K562 (cell line): ENCODE data around the gene CFAP126. TPM values are rescaled to one million over a fixed set of nuclear protein-coding genes. Genes with fewer than 3 reads are reported as not detected.

Experiments
- BCL6 ChIP-seq: fragments of 250-450 bp; sonication (Bioruptor Pico); IDR thresholded peaks from 2 replicates; pipeline ENCODE4 v1.4.0; 2020
- BCLAF1 ChIP-seq, 2 experiments: fragments of 450-650 bp in 1 of 2; IDR thresholded peaks; 2 replicates each; pipeline ENCODE4 v1.6.1; 2011 to 2017; ENCODE audit warnings: low read depth in 2 of 2, antibody characterized with exemption in 1 of 2, borderline replicate concordance in 1 of 2, low read length in 1 of 2, mild to moderate bottlenecking in 1 of 2, mixed read lengths in 1 of 2; ENCODE audit not compliant: control insufficient read depth in 1 of 2
- BRD9 ChIP-seq: fragments of 450-650 bp; IDR thresholded peaks from 2 replicates; pipeline ENCODE4 v1.6.1; 2018; ENCODE audit warnings: low read depth; ENCODE audit not compliant: partially characterized antibody
- CGGBP1 ChIP-seq: fragments of 250-450 bp; sonication (Bioruptor Pico); IDR thresholded peaks from 2 replicates; pipeline ENCODE4 v1.9.0; 2021; ENCODE audit warnings: mild to moderate bottlenecking
- HDAC3 ChIP-seq: fragments of 450-650 bp; IDR thresholded peaks from 2 replicates; pipeline ENCODE4 v1.6.1; 2018; ENCODE audit warnings: borderline replicate concordance, mild to moderate bottlenecking, moderate library complexity; ENCODE audit not compliant: partially characterized antibody
- HDAC6 ChIP-seq: IDR thresholded peaks from 2 replicates; pipeline ENCODE4 v1.6.1; 2012; ENCODE audit warnings: low read depth, mild to moderate bottlenecking, control low read depth, inconsistent platforms, low read length, moderate library complexity
- HDAC8 ChIP-seq: fragments of 450-650 bp; IDR thresholded peaks from 2 replicates; pipeline ENCODE4 v1.6.1; 2016; ENCODE audit warnings: mild to moderate bottlenecking, missing genetic modification characterization, moderate library complexity, missing compliant biosample characterization
- HIVEP1 ChIP-seq: fragments of 250-450 bp; sonication (Bioruptor Pico); IDR thresholded peaks from 2 replicates; pipeline ENCODE4 v1.4.0; 2020; ENCODE audit warnings: mild to moderate bottlenecking
- PATZ1 ChIP-seq: fragments of 250-450 bp; sonication (Bioruptor Pico); IDR thresholded peaks from 2 replicates; pipeline ENCODE4 v1.5.0; 2020; ENCODE audit warnings: mild to moderate bottlenecking, borderline replicate concordance
- PCBP1 ChIP-seq: fragments of 200-400 bp; formaldehyde crosslinking; IDR thresholded peaks from 2 replicates; pipeline ENCODE4 v1.6.1; 2018; ENCODE audit warnings: mild to moderate bottlenecking, low read depth, low read length; ENCODE audit not compliant: poor library complexity, severe bottlenecking
- TBP ChIP-seq: optimal IDR thresholded peaks from 2 replicates; pipeline ENCODE3; 2011; ENCODE audit warnings: low read depth, low read length, improper control_type of control experiment
- THRB ChIP-seq: fragments of 450-650 bp; formaldehyde crosslinking; conservative IDR thresholded peaks from 2 replicates; pipeline ENCODE4 v1.4.0; 2022; ENCODE audit warnings: mild to moderate bottlenecking, missing genetic modification characterization
- ZNF174 ChIP-seq: fragments of 250-450 bp; sonication (Bioruptor Pico); IDR thresholded peaks from 2 replicates; pipeline ENCODE4 v1.4.0; 2020; ENCODE audit warnings: mild to moderate bottlenecking
- ZNF316 ChIP-seq: fragments of 450-650 bp; IDR thresholded peaks from 2 replicates; pipeline ENCODE4 v1.6.1; 2016
- ZNF75A ChIP-seq: fragments of 450-650 bp; formaldehyde crosslinking; IDR thresholded peaks from 2 replicates; pipeline ENCODE4 v1.4.0; 2020; ENCODE audit warnings: mild to moderate bottlenecking
- ZNF77 ChIP-seq: fragments of 250-450 bp; sonication (Bioruptor Pico); IDR thresholded peaks from 2 replicates; pipeline ENCODE4 v1.5.0; 2020
- ZNF79 ChIP-seq: fragments of 250-450 bp; sonication (Bioruptor Pico); IDR thresholded peaks from 2 replicates; pipeline ENCODE4 v1.4.0; 2020; ENCODE audit warnings: low read depth, mild to moderate bottlenecking, moderate library complexity
- ZSCAN32 ChIP-seq: fragments of 450-650 bp; formaldehyde crosslinking; IDR thresholded peaks from 2 replicates; pipeline ENCODE4 v1.4.0; 2020; ENCODE audit warnings: mild to moderate bottlenecking, moderate library complexity
- polyA plus RNA-seq, 8 experiments: library from polyadenylated mRNA; depleted of rRNA in 4 of 8; stranded (reverse) in 5 of 8; unstranded in 3 of 8; fragments of >200 nt; fragmentation: Nextera tagmentation in 2 of 8; fragmentation: Illumina TruSeq in 1 of 8; extraction: Ambion mirVana in 2 of 8; extraction: Trizol in 1 of 8; gene quantifications; 2 replicates each; pipeline versions ENCODE4 v1.2.1 to v1.2.3, GENCODE V29; 2011 to 2014; ENCODE audit warnings: inconsistent platforms in 1 of 8, missing spikeins in 1 of 8
- total RNA-seq, 7 experiments: library from RNA; depleted of rRNA in 6 of 7; stranded (reverse); fragments of >200 nt in 6 of 7; fragmentation: Illumina TruSeq in 2 of 7; extraction: Trizol in 2 of 7; gene quantifications; 2 replicates each; pipeline versions ENCODE4 v1.2.1 to v1.2.3, GENCODE V29; 2011 to 2021; ENCODE audit warnings: low replicate concordance in 1 of 7

CFAP126 gene
- total and polyA plus RNA-seq, 9 of the 15 experiments (the other 6 are each of a cell fraction or from before 2014, with no cell fraction given): not detected

GRCh38 chr1:161399257-161399998, 31.8 kb upstream of the CFAP126 start (continued):
- TF ChIP-seq HDAC8 (no peak), BCL6 (no peak), ZNF75A (CRISPR knock-in tag) (0 out of 2 replicates have a peak, but pooled peaks have one; percentile 13), PCBP1 (no peak), CGGBP1 (0 out of 2 replicates have a peak, but pooled peaks have one; percentile 47), ZNF79 (CRISPR knock-in tag) (no peak), HDAC3 (peak; percentile 77), ZNF174 (no peak), ZNF77 (CRISPR knock-in tag) (0 out of 2 replicates have a peak, but pooled peaks have one; percentile 37), HIVEP1 (CRISPR knock-in tag) (no peak), BCLAF1 (IDR thresholded peaks at IDR 0.05; ENCODE audit: borderline replicate concordance in 1 of 2, control insufficient read depth in 1 of 2, low read depth in 2 of 2, low read length in 1 of 2) (0 out of 4 replicates have a peak, but pooled peaks of 1 of the 2 experiments have one; percentile 33), ZNF316 (no peak), TBP (peak; percentile 100), HDAC6 (no peak), PATZ1 (CRISPR knock-in tag) (no peak), THRB (CRISPR knock-in tag) (peak; percentile 28; the same call in 1 of the 2 replicates), BRD9 (peak; percentile 95), ZSCAN32 (CRISPR knock-in tag) (peak; percentile 29; the same call in 1 of the 2 replicates)
